HG03469 (cell line): ENCODE data around the gene OXLD1.
A peak's percentile ranks its signal among the peaks of the same experiment; 100 is the strongest.

Experiments
- ATAC-seq: cut with Tn5 transposase; IDR thresholded peaks from one replicate; pipeline ENCODE4 v1.9.1; 2021; ENCODE audit warnings: mild to moderate bottlenecking, moderate library complexity, moderate number of reproducible peaks; ENCODE audit not compliant: unreplicated experiment

OXLD1 gene

GRCh38 chr17:81666342-81667191 lies at the start of gene OXLD1, which contains the start of gene CCDC137:
OXLD1 (minus strand) TSS chr17:81666605; CDS start chr17:81666577, 28 bp downstream.
CCDC137 (plus strand) TSS chr17:81666737; CDS start chr17:81666767, 30 bp downstream.
- peak; percentile 85 for ATAC-seq

- no peak for ATAC-seq
Measured at GRCh38 chr17:81715107-81715871, 48.9 kb upstream of the OXLD1 start.

GRCh38 chr17:81714412-81715106 lies 48.2 kb upstream of the OXLD1 start:
- no peak for ATAC-seq

- ATAC-seq = no peak
Measured at GRCh38 chr17:81713556-81714411, 47.4 kb upstream of the OXLD1 start.

GRCh38 chr17:81713004-81713555 lies 46.7 kb upstream of the OXLD1 start:
- no peak for ATAC-seq

GRCh38 chr17:81712468-81713003 lies 46.1 kb upstream of the OXLD1 start:
- no peak for ATAC-seq

GRCh38 chr17:81711814-81712467 lies 45.5 kb upstream of the OXLD1 start, which contains the start of gene SLC25A10:
SLC25A10 (plus strand) TSS chr17:81712284; CDS start chr17:81712427, 143 bp downstream.
- no peak for ATAC-seq

GRCh38 chr17:81710514-81711308 lies 44.3 kb upstream of the OXLD1 start:
- no peak for ATAC-seq

- no peak for ATAC-seq
Measured at GRCh38 chr17:81708739-81709185, 42.4 kb upstream of the OXLD1 start.

- ATAC-seq = no peak
Measured at GRCh38 chr17:81707725-81708646, 41.6 kb upstream of the OXLD1 start.

- no peak for ATAC-seq
Measured at GRCh38 chr17:81706757-81707624, 40.6 kb upstream of the OXLD1 start.

- no peak for ATAC-seq
Measured at GRCh38 chr17:81706232-81706611, 39.8 kb upstream of the OXLD1 start.

GRCh38 chr17:81705518-81706231 lies 39.3 kb upstream of the OXLD1 start:
- ATAC-seq = no peak

GRCh38 chr17:81703747-81704654 lies 37.6 kb upstream of the OXLD1 start:
- ATAC-seq = no peak
